ENCODE results near the gene SLC3A2.

Gene SLC3A2

GRCh38 chr11:62922653-62923431 is 42.1 kb downstream of the SLC3A2 start:
- TF ChIP-seq GATA3 (IDR thresholded peaks at IDR 0.05; ENCODE audit: low read depth, low read length) (no peak), GATA2 (IDR thresholded peaks at IDR 0.05; ENCODE audit: low read depth, low read length) (no peak)

DNA sequence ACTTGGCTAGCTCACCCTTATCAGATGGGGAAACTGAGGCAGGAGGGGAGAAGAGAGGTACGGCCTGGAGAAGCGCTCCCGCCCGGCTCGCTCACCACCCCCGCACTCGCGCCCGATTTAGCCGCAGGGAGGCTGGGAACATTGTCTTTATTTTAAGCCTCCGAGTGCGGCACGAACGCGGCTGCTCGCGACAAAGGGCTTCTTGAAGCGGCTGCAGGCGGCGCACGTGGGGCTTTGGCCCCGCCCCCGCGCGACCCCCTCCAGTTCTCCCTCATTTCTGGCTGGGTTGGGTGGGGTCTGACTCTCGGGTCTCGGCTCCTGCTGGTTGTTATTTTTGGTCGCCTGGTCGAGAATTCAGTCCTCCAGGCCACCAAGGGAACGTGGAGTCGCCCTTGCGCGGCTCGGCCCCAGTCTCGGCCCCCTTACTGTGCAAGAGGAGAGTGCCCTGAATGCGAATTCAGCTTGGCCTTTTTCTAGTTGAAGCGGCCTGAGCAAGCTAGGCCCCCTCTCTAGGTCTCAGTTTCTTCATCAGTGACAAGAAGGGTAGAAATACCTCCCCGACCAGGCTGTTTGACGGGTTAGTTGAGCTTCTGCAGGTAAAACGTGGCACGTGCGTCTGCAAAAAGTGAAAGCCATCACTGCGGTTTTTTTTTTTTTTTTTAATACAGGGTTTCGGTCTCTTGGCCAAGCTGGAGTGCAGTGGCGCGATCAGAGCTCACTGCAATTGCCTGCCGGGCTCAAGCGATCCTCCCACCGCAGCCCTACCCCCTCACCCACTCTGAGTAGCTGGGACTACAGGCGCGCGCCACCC is 43.1 kb downstream of the SLC3A2 start:
- TF ChIP-seq GATA3 (IDR thresholded peaks at IDR 0.05; ENCODE audit: low read depth, low read length), result no peak
- no peak for TF ChIP-seq GATA2 (IDR thresholded peaks at IDR 0.05; ENCODE audit: low read depth, low read length)

- TF ChIP-seq GATA2 (IDR thresholded peaks at IDR 0.05; ENCODE audit: low read depth, low read length) (no peak), GATA3 (IDR thresholded peaks at IDR 0.05; ENCODE audit: low read depth, low read length) (no peak)
Observed at GRCh38 chr11:62925308-62925707, 44.6 kb downstream of the SLC3A2 start.

DNA sequence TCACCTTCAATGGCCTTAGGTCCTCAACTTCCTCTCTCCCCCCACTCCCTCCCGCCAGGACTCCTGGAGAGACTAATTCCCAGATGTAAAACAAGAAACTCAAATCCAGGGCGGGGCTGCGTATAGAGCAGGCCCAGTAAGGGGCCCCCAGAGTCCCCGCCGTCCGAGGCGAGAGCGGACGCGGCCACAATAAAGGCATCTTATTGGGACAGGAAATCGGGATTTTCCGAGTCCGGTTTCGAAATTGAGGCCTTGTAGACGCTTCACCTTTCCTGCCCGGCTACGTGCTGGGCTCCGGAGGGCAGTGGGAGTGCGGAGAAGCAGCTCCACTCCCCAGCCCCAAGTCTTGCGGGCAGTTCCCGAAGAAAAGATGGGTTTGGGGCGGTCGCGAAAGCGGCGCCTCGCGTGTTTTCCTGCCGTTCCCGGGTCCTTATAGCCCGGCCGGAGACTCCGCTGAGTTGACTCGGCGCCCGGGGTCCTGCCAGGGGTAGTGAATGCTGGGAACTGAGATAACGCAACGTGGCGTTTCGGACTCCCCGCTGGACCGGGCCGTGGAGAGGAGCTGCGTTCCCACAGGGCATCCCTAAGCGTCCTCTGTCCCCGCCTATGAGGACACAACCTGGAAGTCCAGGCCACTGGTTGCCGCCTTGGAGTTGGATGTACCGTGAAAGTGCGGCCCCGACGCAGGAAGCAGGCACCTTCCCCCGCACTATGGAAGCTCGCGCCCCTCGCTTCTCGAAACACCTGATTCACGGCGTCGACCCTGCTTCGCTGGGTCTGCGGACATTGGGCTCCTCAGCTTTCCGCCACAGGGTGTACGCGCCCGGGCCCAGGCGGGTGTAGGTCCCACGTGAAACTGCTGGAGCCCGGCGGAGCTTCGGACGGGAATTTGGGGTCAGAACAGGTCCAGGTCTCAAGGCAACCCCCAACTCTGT is 45.3 kb downstream of the SLC3A2 start:
- no peak for TF ChIP-seq GATA3 (IDR thresholded peaks at IDR 0.05; ENCODE audit: low read depth, low read length)
- no peak for TF ChIP-seq GATA2 (IDR thresholded peaks at IDR 0.05; ENCODE audit: low read depth, low read length)

DNA sequence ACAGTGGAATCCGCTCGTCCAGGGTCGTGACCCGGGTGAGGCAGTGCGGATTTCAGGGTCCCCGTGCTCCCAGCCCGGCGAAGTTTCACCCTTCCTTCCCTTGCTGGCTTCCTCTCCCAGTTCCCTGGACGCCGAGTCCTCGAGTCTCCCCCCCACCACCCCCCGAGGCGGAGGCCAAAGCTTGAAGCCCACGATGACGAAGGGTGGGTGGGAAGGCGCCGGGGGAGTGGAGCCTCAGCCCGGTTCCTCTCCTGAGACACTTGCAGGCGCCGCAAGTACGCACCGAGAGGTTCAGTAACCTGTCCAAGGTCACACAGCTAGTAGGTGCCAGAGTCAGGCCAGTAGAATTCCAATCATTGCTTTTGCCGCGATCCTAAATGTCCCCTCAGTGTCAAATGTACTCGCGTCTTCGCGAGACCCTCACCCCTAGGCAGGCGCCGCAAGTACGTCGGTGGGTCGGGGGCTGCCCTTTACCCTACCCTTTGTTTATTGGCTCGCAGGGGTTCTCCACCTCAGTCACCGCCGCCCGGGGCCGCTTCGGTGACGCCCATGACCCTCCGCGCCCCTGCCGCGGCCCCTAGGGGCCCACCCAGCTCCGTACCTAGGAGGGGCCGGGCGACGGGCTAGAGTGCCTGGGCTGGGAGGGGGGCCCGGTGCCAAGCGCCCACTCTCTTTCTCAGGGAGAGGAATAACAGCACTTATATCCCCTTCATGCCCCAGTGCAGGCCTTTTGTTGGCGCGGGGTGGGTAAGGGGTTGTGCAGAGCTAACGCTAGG is 46.2 kb downstream of the SLC3A2 start:
- TF ChIP-seq GATA3 (IDR thresholded peaks at IDR 0.05; ENCODE audit: low read depth, low read length) (no peak), GATA2 (IDR thresholded peaks at IDR 0.05; ENCODE audit: low read depth, low read length) (no peak)

- TF ChIP-seq GATA3 (IDR thresholded peaks at IDR 0.05; ENCODE audit: low read depth, low read length), result no peak
- no peak for TF ChIP-seq GATA2 (IDR thresholded peaks at IDR 0.05; ENCODE audit: low read depth, low read length)
Observed at GRCh38 chr11:62928011-62928410, 47.3 kb downstream of the SLC3A2 start.

GRCh38 chr11:62930157-62930556 is 49.5 kb downstream of the SLC3A2 start:
- TF ChIP-seq GATA3 (IDR thresholded peaks at IDR 0.05; ENCODE audit: low read depth, low read length), result no peak
- TF ChIP-seq GATA2 (IDR thresholded peaks at IDR 0.05; ENCODE audit: low read depth, low read length), result no peak

GRCh38 chr11:62930666-62931065 is 50.0 kb downstream of the SLC3A2 start:
- TF ChIP-seq GATA2 (IDR thresholded peaks at IDR 0.05; ENCODE audit: low read depth, low read length) (no peak), GATA3 (IDR thresholded peaks at IDR 0.05; ENCODE audit: low read depth, low read length) (no peak)

DNA sequence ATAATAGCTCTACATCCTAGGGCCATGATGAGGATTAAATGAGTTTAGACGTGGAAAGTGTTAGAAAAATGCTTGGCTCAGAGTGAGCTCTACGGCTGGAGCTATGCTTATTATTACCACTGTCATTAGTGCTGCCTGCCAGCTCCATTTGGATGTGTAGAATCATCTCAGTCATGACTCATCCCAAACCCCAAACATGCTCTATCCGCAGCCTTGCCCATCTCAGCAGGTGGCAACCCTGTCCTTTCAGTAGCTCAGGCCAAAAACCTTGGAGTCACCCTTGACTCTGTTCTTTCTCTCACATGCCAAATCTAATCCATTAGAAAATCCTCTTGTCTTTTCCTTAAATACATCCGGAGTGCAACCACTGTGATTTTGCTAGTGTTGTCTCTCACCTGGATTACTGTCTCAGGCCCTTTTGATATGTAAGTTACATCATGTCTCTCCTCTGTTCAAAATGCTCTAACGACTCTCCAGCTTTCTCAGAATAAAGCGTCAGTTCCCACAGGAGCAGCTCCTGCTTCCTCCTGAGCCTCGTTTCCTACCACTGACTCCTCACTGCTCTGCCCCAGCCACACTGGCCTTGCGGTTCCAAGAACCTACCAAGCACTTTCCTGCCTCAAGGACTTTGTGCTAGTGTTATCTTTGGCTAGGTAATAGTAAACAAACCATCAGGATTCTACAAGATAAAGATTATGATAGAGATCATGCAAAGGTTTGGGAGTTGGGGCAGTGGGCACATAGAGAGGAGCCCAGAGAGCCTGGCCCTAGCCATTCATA is 51.0 kb downstream of the SLC3A2 start:
- TF ChIP-seq GATA3 (IDR thresholded peaks at IDR 0.05; ENCODE audit: low read depth, low read length) (no peak), GATA2 (IDR thresholded peaks at IDR 0.05; ENCODE audit: low read depth, low read length) (no peak)

- TF ChIP-seq GATA3 (IDR thresholded peaks at IDR 0.05; ENCODE audit: low read depth, low read length) (no peak), GATA2 (IDR thresholded peaks at IDR 0.05; ENCODE audit: low read depth, low read length) (no peak)
Observed at GRCh38 chr11:62933285-62933684, 52.6 kb downstream of the SLC3A2 start.

DNA sequence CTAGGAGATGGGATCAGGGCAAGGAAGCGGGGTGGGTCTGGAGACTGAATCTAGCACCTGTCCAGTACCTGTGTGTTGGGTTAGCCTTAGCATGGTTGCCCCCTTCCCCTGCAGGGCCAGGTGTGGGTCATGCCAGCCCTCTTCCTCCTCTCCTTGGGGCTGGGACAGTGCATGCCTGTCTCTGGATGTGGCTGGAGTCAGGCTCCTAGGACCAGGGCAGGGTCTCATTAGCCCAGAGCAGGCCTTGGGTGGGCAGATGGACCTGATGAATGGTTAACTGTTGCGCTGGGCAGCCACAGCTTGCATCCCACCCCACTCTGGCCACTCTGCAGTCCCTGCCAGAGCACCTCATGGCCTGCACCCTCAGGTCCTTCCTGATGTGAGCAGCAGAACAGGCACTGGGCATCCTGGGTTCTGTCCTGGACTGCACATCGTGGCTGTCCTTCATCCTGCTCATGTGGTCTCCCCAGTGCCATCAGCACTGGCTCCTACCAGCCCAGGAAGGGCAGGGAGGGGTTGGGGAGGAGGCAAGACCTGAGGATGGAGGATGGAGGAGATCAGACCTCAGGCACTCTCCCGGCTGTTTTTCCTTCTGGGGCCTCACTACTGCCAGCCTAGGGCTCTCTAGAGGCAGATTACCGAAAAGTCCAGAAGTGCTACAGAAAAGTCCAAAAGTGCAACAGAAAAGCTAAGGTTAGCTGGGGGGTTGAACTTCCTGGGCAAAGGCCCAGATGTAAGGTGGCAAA is 53.2 kb downstream of the SLC3A2 start:
- no peak for TF ChIP-seq GATA3 (IDR thresholded peaks at IDR 0.05; ENCODE audit: low read depth, low read length)

- TF ChIP-seq GATA3 (IDR thresholded peaks at IDR 0.05; ENCODE audit: low read depth, low read length) (no peak), GATA2 (IDR thresholded peaks at IDR 0.05; ENCODE audit: low read depth, low read length) (no peak)
Observed at GRCh38 chr11:62934496-62934785, 53.7 kb downstream of the SLC3A2 start.
